Suprapubic skin (tissue), 4 donors: ENCODE measurements around the gene CD47. TPM values are rescaled to one million over a fixed set of nuclear protein-coding genes. Genes with fewer than 3 reads are reported as not detected.

ENCODE experiments used
- DNase-seq, 2 donors: peaks; one replicate each; pipeline ENCODE4 v3.0.0-alpha.2; 2019; ENCODE audit warnings: low spot score in 2 of 2
- H3K27ac ChIP-seq: fragments of 200-600 bp; sonication (generic); one replicate; pipeline ENCODE4 v1.5.1; 2019
- H3K27me3 ChIP-seq: fragments of 200-600 bp; sonication (generic); one replicate; pipeline ENCODE4 v1.5.1; 2019
- H3K36me3 ChIP-seq: fragments of 200-600 bp; sonication (generic); one replicate; pipeline ENCODE4 v1.5.1; 2019
- H3K4me1 ChIP-seq: fragments of 200-600 bp; sonication (generic); one replicate; pipeline ENCODE4 v1.5.1; 2019
- H3K4me3 ChIP-seq: fragments of 200-600 bp; sonication (generic); one replicate; pipeline ENCODE4 v1.5.1; 2019; ENCODE audit warnings: mild to moderate bottlenecking
- H3K9me3 ChIP-seq: fragments of 200-600 bp; sonication (generic); one replicate; pipeline ENCODE4 v1.5.1; 2019
- CTCF ChIP-seq, 2 donors: fragments of 200-600 bp in 1 of 2; fragments of 450-650 bp in 1 of 2; sonication (generic) in 1 of 2; IDR thresholded peaks; one replicate each; pipeline ENCODE4 v1.5.1; 2016 to 2019; ENCODE audit warnings: antibody characterized with exemption in 2 of 2, mild to moderate bottlenecking in 1 of 2, moderate library complexity in 1 of 2
- EP300 ChIP-seq: sonication (generic); formaldehyde crosslinking; IDR thresholded peaks from one replicate; pipeline ENCODE4 v1.6.1; 2017; ENCODE audit warnings: antibody characterized with exemption
- POLR2A ChIP-seq, 2 donors: fragments of 450-650 bp; IDR thresholded peaks; one replicate each; pipeline ENCODE4 v1.6.1; 2017; ENCODE audit warnings: antibody characterized with exemption in 2 of 2, mild to moderate bottlenecking in 2 of 2, moderate library complexity in 2 of 2
- POLR2AphosphoS5 ChIP-seq, 3 donors: sonication (generic); formaldehyde crosslinking; IDR thresholded peaks; one replicate each; pipeline ENCODE4 v1.6.1; 2017; ENCODE audit warnings: antibody characterized with exemption in 3 of 3
- WGBS: methylation state at CpG from one replicate; pipeline ENCODE4 v1.1.5; 2018; 5-methylcytosine and 5-hydroxymethylcytosine counted together
- total RNA-seq, 4 donors: library from RNA; depleted of rRNA; stranded (reverse); fragments of >200 nt; gene quantifications; one replicate each; pipeline ENCODE4 v1.1.0, GENCODE V29; 2016

The CD47 gene
- total RNA-seq, 4 donors from 2014 or later: 37.8 to 94.4 (median 41.8) TPM

GRCh38 chr3:108031895-108032294 is 58.9 kb downstream of the CD47 start:
- 81% methylated on average over 2 of the region's 2 CpGs for WGBS
- peaks cover 14% of the 10 kb centered on the region for H3K4me1 ChIP-seq
- no peaks in the 10 kb centered on the region for H3K27me3 ChIP-seq
- no peak overlapping the region for H3K27ac ChIP-seq
- no peak overlapping the region for H3K4me3 ChIP-seq
- H3K36me3 ChIP-seq: no peaks in the 10 kb centered on the region
- no peaks in the 10 kb centered on the region for H3K9me3 ChIP-seq
- TF ChIP-seq EP300 (no peak), CTCF (IDR thresholded peaks at IDR 0.05) (no peak), POLR2A (IDR thresholded peaks at IDR 0.05) (no peak), POLR2AphosphoS5 (IDR thresholded peaks at IDR 0.05) (no peak)
- no peak for DNase-seq

GRCh38 chr3:108030960-108031359 is 59.9 kb downstream of the CD47 start:
- Histone ChIP-seq H3K36me3 (no peaks in the 10 kb centered on the region), H3K27ac (no peak overlapping the region), H3K9me3 (no peaks in the 10 kb centered on the region), H3K4me3 (peak overlapping the region; percentile 9), H3K4me1 (peaks cover 11% of the 10 kb centered on the region), H3K27me3 (no peaks in the 10 kb centered on the region)
- no peak for TF ChIP-seq POLR2A (IDR thresholded peaks at IDR 0.05)
- TF ChIP-seq EP300: no peak
- TF ChIP-seq CTCF (IDR thresholded peaks at IDR 0.05): no peak
- TF ChIP-seq POLR2AphosphoS5 (IDR thresholded peaks at IDR 0.05): no peak
- no peak for DNase-seq
- 37% methylated on average over 5 of the region's 5 CpGs for WGBS

- Histone ChIP-seq H3K27me3 (no peaks in the 10 kb centered on the region), H3K9me3 (no peaks in the 10 kb centered on the region), H3K4me3 (no peak overlapping the region), H3K36me3 (no peaks in the 10 kb centered on the region), H3K4me1 (peaks cover 11% of the 10 kb centered on the region), H3K27ac (no peak overlapping the region)
- WGBS: 40% methylated on average over 1 of the region's 1 CpG
- no peak for TF ChIP-seq POLR2AphosphoS5 (IDR thresholded peaks at IDR 0.05)
- TF ChIP-seq CTCF (IDR thresholded peaks at IDR 0.05): no peak
- TF ChIP-seq EP300: no peak
- TF ChIP-seq POLR2A (IDR thresholded peaks at IDR 0.05): no peak
- DNase-seq: no peak
Measured at GRCh38 chr3:108029466-108029865, 61.4 kb downstream of the CD47 start.

- Histone ChIP-seq H3K9me3 (no peaks in the 10 kb centered on the region), H3K27me3 (no peaks in the 10 kb centered on the region), H3K27ac (no peak overlapping the region), H3K36me3 (no peaks in the 10 kb centered on the region), H3K4me1 (peaks cover 11% of the 10 kb centered on the region), H3K4me3 (no peak overlapping the region)
- no peak for TF ChIP-seq EP300
- TF ChIP-seq POLR2AphosphoS5 (IDR thresholded peaks at IDR 0.05): no peak
- no peak for TF ChIP-seq POLR2A (IDR thresholded peaks at IDR 0.05)
- TF ChIP-seq CTCF (IDR thresholded peaks at IDR 0.05): no peak
- DNase-seq: no peak
- WGBS: 70% methylated on average over 2 of the region's 2 CpGs
Measured at GRCh38 chr3:108028896-108029295, 61.9 kb downstream of the CD47 start.

GRCh38 chr3:108025177-108025576 is 65.7 kb downstream of the CD47 start:
- no peak for TF ChIP-seq POLR2AphosphoS5 (IDR thresholded peaks at IDR 0.05)
- TF ChIP-seq EP300: no peak
- TF ChIP-seq POLR2A (IDR thresholded peaks at IDR 0.05): no peak
- no peak for TF ChIP-seq CTCF (IDR thresholded peaks at IDR 0.05)
- H3K4me1 ChIP-seq: peaks cover 6% of the 10 kb centered on the region
- no peaks in the 10 kb centered on the region for H3K9me3 ChIP-seq
- DNase-seq: no peak
- H3K4me3 ChIP-seq: no peak overlapping the region
- H3K27ac ChIP-seq: no peak overlapping the region
- no peaks in the 10 kb centered on the region for H3K27me3 ChIP-seq
- H3K36me3 ChIP-seq: no peaks in the 10 kb centered on the region
- WGBS: 94% methylated on average over 3 of the region's 3 CpGs
